ENCODE data around the gene MAPK9.

DNA sequence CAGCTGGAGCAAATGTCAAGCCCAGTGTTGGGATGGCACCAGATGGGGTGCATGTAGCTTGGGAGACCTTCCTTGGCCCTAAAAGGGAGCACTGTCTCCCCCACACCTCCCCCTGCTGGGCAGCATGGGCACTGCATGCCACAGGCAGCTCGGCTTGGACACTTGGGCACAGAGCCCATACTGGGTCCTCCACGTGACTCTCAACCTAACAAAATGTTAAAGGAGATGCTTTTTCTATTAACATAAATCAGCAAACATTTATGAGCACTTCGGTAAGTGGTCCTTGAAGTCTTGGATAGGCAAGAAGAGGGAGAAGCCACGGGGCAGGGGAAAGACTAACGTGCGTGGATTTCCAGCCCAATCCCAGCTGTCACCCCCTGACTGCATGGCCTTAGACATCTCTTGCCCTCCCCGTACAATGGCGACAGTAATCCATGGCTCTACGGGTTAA, 23.9 kb upstream of the MAPK9 start:
- TF ChIP-seq, protein P1, sequence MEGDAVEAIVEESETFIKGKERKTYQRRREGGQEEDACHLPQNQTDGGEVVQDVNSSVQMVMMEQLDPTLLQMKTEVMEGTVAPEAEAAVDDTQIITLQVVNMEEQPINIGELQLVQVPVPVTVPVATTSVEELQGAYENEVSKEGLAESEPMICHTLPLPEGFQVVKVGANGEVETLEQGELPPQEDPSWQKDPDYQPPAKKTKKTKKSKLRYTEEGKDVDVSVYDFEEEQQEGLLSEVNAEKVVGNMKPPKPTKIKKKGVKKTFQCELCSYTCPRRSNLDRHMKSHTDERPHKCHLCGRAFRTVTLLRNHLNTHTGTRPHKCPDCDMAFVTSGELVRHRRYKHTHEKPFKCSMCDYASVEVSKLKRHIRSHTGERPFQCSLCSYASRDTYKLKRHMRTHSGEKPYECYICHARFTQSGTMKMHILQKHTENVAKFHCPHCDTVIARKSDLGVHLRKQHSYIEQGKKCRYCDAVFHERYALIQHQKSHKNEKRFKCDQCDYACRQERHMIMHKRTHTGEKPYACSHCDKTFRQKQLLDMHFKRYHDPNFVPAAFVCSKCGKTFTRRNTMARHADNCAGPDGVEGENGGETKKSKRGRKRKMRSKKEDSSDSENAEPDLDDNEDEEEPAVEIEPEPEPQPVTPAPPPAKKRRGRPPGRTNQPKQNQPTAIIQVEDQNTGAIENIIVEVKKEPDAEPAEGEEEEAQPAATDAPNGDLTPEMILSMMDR (IDR thresholded peaks at IDR 0.05; ENCODE audit: poor library complexity): peak; percentile 68
- TF ChIP-seq EZH2phosphoT487 (IDR thresholded peaks at IDR 0.05; ENCODE audit: low read depth, severe bottlenecking, unreplicated experiment) (no peak), EZH2 (IDR thresholded peaks at IDR 0.05; ENCODE audit: borderline replicate concordance) (no peak)
